ENCODE data around the gene ITGA8.

- no peak for TF ChIP-seq SAP30 (IDR thresholded peaks at IDR 0.05; ENCODE audit: borderline replicate concordance, insufficient read depth, low read depth, low read length, poor library complexity, severe bottlenecking)
- no peak for TF ChIP-seq WHSC1 (IDR thresholded peaks at IDR 0.05; ENCODE audit: low read length)
- TF ChIP-seq, protein P1, sequence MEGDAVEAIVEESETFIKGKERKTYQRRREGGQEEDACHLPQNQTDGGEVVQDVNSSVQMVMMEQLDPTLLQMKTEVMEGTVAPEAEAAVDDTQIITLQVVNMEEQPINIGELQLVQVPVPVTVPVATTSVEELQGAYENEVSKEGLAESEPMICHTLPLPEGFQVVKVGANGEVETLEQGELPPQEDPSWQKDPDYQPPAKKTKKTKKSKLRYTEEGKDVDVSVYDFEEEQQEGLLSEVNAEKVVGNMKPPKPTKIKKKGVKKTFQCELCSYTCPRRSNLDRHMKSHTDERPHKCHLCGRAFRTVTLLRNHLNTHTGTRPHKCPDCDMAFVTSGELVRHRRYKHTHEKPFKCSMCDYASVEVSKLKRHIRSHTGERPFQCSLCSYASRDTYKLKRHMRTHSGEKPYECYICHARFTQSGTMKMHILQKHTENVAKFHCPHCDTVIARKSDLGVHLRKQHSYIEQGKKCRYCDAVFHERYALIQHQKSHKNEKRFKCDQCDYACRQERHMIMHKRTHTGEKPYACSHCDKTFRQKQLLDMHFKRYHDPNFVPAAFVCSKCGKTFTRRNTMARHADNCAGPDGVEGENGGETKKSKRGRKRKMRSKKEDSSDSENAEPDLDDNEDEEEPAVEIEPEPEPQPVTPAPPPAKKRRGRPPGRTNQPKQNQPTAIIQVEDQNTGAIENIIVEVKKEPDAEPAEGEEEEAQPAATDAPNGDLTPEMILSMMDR (IDR thresholded peaks at IDR 0.05 in 2 of 3, conservative IDR thresholded peaks at IDR 0.05 in 1 of 3; ENCODE audit: insufficient read depth in 2 of 3, low read depth in 1 of 3, low read length in 3 of 3): no peak
These were observed 234.7 kb downstream of the ITGA8 start for GRCh38 chr10:15485027-15485426.
